PC-3 (cell line): ENCODE measurements around the gene CD99L2. TPM values are rescaled to one million over a fixed set of nuclear protein-coding genes. Genes with fewer than 3 reads are reported as not detected.
"Not testable (repeated sequence)": the region's sequence is repeated elsewhere in the genome, so short reads cannot be mapped to it uniquely, and the experiment has no call there.

Source experiments
- ATAC-seq: fragments of 200-7000 bp; cut with Tn5 transposase; 2 replicates; pipeline ENCODE4 v1.9.1; 2020; ENCODE audit warnings: mild to moderate bottlenecking, moderate library complexity
- BruUV-seq: library from RNA; stranded (reverse); fragments of 400-500 nt; replicated peaks from 2 replicates; lab custom pipeline; 2021; lab: Mats Ljungman, UMichigan
- CTCF ChIA-PET: fragments of 300-600 bp; sonication (Branson Sonifier 250); formaldehyde crosslinking; loops from one replicate; lab custom pipeline; 2022; ENCODE audit warnings: antibody characterized with exemption; lab: Charles Lee
- POLR2A ChIA-PET: fragments of 300-600 bp; sonication (Branson Sonifier 250); formaldehyde crosslinking; loops from one replicate; lab custom pipeline; 2022; ENCODE audit warnings: antibody characterized with exemption; ENCODE audit not compliant: unreplicated experiment; lab: Charles Lee
- DNase-seq: peaks from one replicate; pipeline ENCODE4 v3.0.0-alpha.2; 2015
- H2AFZ ChIP-seq: fragments of 300-600 bp; sonication (generic); 2 replicates; pipeline ENCODE4 v1.6.0; 2016; ENCODE audit warnings: antibody characterized with exemption, low read length
- H3F3A ChIP-seq: fragments of 300-600 bp; sonication (generic); one replicate; pipeline ENCODE4 v1.6.0; 2017; ENCODE audit warnings: antibody characterized with exemption, low read length, control low read depth, mild to moderate bottlenecking; ENCODE audit not compliant: unreplicated experiment
- H3K27ac ChIP-seq: fragments of 300-600 bp; sonication (generic); 2 replicates; pipeline ENCODE4 v1.5.1; 2016; ENCODE audit warnings: mild to moderate bottlenecking, low read length
- H3K27me3 ChIP-seq: fragments of 300-600 bp; sonication (generic); 2 replicates; pipeline ENCODE4 v1.6.1; 2016; ENCODE audit warnings: low read length, mixed read lengths
- H3K36me3 ChIP-seq: fragments of 300-600 bp; sonication (generic); 2 replicates; pipeline ENCODE4 v1.6.1; 2016; ENCODE audit warnings: low read depth, mixed run types, low read length, mixed read lengths
- H3K4me1 ChIP-seq: fragments of 300-600 bp; sonication (generic); 2 replicates; pipeline ENCODE4 v1.5.1; 2016; ENCODE audit warnings: low read length; ENCODE audit not compliant: insufficient read depth
- H3K4me2 ChIP-seq: fragments of 300-600 bp; sonication (generic); 2 replicates; pipeline ENCODE4 v1.6.0; 2016; ENCODE audit warnings: low read length
- H3K4me3 ChIP-seq: fragments of 300-600 bp; sonication (generic); 2 replicates; pipeline ENCODE4 v1.5.1; 2016; ENCODE audit warnings: mild to moderate bottlenecking, low read length, mixed read lengths
- H3K79me2 ChIP-seq: fragments of 300-600 bp; sonication (generic); 2 replicates; pipeline ENCODE4 v1.6.1; 2017; ENCODE audit warnings: low read length, mixed read lengths
- H3K9ac ChIP-seq: fragments of 300-600 bp; sonication (generic); 2 replicates; pipeline ENCODE4 v1.6.0; 2016; ENCODE audit warnings: mild to moderate bottlenecking, low read length
- H3K9me2 ChIP-seq: fragments of 300-600 bp; sonication (generic); replicated peaks from 2 replicates; pipeline ENCODE4 v1.6.1; 2016; ENCODE audit warnings: mixed run types, low read length, mixed read lengths
- H3K9me3 ChIP-seq: fragments of 300-600 bp; sonication (generic); 2 replicates; pipeline ENCODE4 v1.6.1; 2016; ENCODE audit warnings: low read length, mixed read lengths
- H4K20me1 ChIP-seq: fragments of 300-600 bp; sonication (generic); 2 replicates; pipeline ENCODE4 v1.6.1; 2016; ENCODE audit warnings: low read length, mixed read lengths
- EZH2 ChIP-seq: fragments of 300-600 bp; sonication (generic); IDR thresholded peaks from one replicate; pipeline ENCODE4 v1.6.1; 2017; ENCODE audit warnings: antibody characterized with exemption, mild to moderate bottlenecking, low read length; ENCODE audit not compliant: unreplicated experiment
- EZH2phosphoT487 ChIP-seq: fragments of 300-600 bp; sonication (generic); IDR thresholded peaks from 2 replicates; pipeline ENCODE4 v1.6.1; 2018; ENCODE audit warnings: mild to moderate bottlenecking, antibody characterized with exemption, low read length, borderline replicate concordance
- intact Hi-C: fragments of 100-400 bp; cut with micrococcal nuclease; formaldehyde crosslinking; loops from 2 replicates; pipeline ENCODE4 v1.9.0; 2023
- total RNA-seq: library from RNA; depleted of rRNA; stranded (reverse); fragments of >200 nt; gene quantifications from 2 replicates; pipeline ENCODE4 v1.2.3, GENCODE V29; 2014
- TF ChIP-seq, protein P1 (sequence below): fragments of 300-600 bp; sonication (generic); conservative IDR thresholded peaks from 2 replicates; pipeline ENCODE4 v1.5.1; 2017; ENCODE audit warnings: antibody characterized with exemption, low read depth, mild to moderate bottlenecking, low read length

CD99L2 gene
- total RNA-seq, 1 experiment from 2014 or later, result 9.4 TPM

- ATAC-seq (no peak), DNase-seq (no peak)
- Histone ChIP-seq H3K9me2 (no peaks in the 10 kb centered on the region), H2AFZ (no peak overlapping the region), H3K27me3 (no peaks in the 10 kb centered on the region), H3K4me2 (no peak overlapping the region), H3K9ac (no peak overlapping the region), H3F3A (no peaks in the 10 kb centered on the region), H4K20me1 (no peaks in the 10 kb centered on the region), H3K4me3 (no peak overlapping the region), H3K9me3 (no peaks in the 10 kb centered on the region), H3K27ac (no peak overlapping the region), H3K36me3 (no peaks in the 10 kb centered on the region), H3K4me1 (no peaks in the 10 kb centered on the region), H3K79me2 (no peaks in the 10 kb centered on the region)
- no TSS peak for BruUV-seq
- CTCF ChIA-PET, result no interaction called here
- POLR2A ChIA-PET, result no interaction called here
- intact Hi-C loops, result loop anchor here (10.0 kb wide), 1 partner anchor 51 kb away; no protein-coding TSS in a partner anchor
- TF ChIP-seq EZH2phosphoT487 (no peak), EZH2 (no peak)
- TF ChIP-seq, protein P1, sequence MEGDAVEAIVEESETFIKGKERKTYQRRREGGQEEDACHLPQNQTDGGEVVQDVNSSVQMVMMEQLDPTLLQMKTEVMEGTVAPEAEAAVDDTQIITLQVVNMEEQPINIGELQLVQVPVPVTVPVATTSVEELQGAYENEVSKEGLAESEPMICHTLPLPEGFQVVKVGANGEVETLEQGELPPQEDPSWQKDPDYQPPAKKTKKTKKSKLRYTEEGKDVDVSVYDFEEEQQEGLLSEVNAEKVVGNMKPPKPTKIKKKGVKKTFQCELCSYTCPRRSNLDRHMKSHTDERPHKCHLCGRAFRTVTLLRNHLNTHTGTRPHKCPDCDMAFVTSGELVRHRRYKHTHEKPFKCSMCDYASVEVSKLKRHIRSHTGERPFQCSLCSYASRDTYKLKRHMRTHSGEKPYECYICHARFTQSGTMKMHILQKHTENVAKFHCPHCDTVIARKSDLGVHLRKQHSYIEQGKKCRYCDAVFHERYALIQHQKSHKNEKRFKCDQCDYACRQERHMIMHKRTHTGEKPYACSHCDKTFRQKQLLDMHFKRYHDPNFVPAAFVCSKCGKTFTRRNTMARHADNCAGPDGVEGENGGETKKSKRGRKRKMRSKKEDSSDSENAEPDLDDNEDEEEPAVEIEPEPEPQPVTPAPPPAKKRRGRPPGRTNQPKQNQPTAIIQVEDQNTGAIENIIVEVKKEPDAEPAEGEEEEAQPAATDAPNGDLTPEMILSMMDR, result no peak
These were observed 64.9 kb downstream of the CD99L2 start for GRCh38 chrX:150833454-150834056.

- Histone ChIP-seq H2AFZ (no peak overlapping the region), H3K27ac (no peak overlapping the region), H3K4me2 (no peak overlapping the region), H3K9me3 (no peaks in the 10 kb centered on the region), H3K36me3 (no peaks in the 10 kb centered on the region), H3K27me3 (no peaks in the 10 kb centered on the region), H3K4me1 (no peaks in the 10 kb centered on the region), H3F3A (no peaks in the 10 kb centered on the region), H3K79me2 (no peaks in the 10 kb centered on the region), H3K9me2 (no peaks in the 10 kb centered on the region), H4K20me1 (no peaks in the 10 kb centered on the region), H3K4me3 (no peak overlapping the region), H3K9ac (no peak overlapping the region)
- intact Hi-C loops, result loop anchor here (10.0 kb wide), 1 partner anchor 53 kb away; no protein-coding TSS in a partner anchor
- DNase-seq (no peak), ATAC-seq (no peak)
- CTCF ChIA-PET, result no interaction called here
- no peak for TF ChIP-seq EZH2
- TF ChIP-seq, protein P1, result no peak
- POLR2A ChIA-PET, result no interaction called here
- BruUV-seq, result no TSS peak
These were observed 66.6 kb downstream of the CD99L2 start for GRCh38 chrX:150831863-150832262.

GRCh38 chrX:150828785-150829184 lies 69.7 kb downstream of the CD99L2 start:
- CTCF ChIA-PET, result no interaction called here
- POLR2A ChIA-PET, result no interaction called here

GRCh38 chrX:150824352-150824751 lies 74.1 kb downstream of the CD99L2 start:
- H3K36me3 ChIP-seq, H3K4me2 ChIP-seq, ATAC-seq, POLR2A ChIA-PET, H3K27ac ChIP-seq, H3F3A ChIP-seq, intact Hi-C loops, H3K79me2 ChIP-seq, H4K20me1 ChIP-seq, H2AFZ ChIP-seq, CTCF ChIA-PET, H3K9me2 ChIP-seq, H3K27me3 ChIP-seq, H3K4me1 ChIP-seq, DNase-seq, H3K4me3 ChIP-seq, H3K9me3 ChIP-seq, H3K9ac ChIP-seq, BruUV-seq: not testable (repeated sequence)

More at GRCh38 chrX:150828785-150829184, 69.7 kb downstream of the CD99L2 start:
- BruUV-seq, result no TSS peak
- H3K9ac ChIP-seq, result no peak overlapping the region
- no peak overlapping the region for H3K27ac ChIP-seq
- H3K4me1 ChIP-seq, result no peaks in the 10 kb centered on the region
- H4K20me1 ChIP-seq, result no peaks in the 10 kb centered on the region
- H3K9me2 ChIP-seq, result no peaks in the 10 kb centered on the region
- no peak overlapping the region for H2AFZ ChIP-seq
- no peaks in the 10 kb centered on the region for H3F3A ChIP-seq
- no peaks in the 10 kb centered on the region for H3K9me3 ChIP-seq
- no peak for DNase-seq
- no peak overlapping the region for H3K4me3 ChIP-seq
- no peaks in the 10 kb centered on the region for H3K79me2 ChIP-seq
- intact Hi-C loops, result no loop called here
- H3K36me3 ChIP-seq, result no peaks in the 10 kb centered on the region
- TF ChIP-seq, protein P1, result no peak
- TF ChIP-seq EZH2phosphoT487 (no peak), EZH2 (no peak)
- no peak overlapping the region for H3K4me2 ChIP-seq
- H3K27me3 ChIP-seq, result no peaks in the 10 kb centered on the region
- ATAC-seq, result no peak
